Measurements from ENCODE around the gene DCAF5. TPM values are rescaled to one million over a fixed set of nuclear protein-coding genes. Genes with fewer than 3 reads are reported as not detected.

The DCAF5 gene
- total RNA-seq, 3 donors from 2014 or later = 40.4 to 45.0 (median 43.3) TPM

Other genes with a start within 250 kb of the DCAF5 start
- 100 to 1,000 TPM in 2 of 3 donors, 10 to 100 TPM in 1; 75.0 to 295 (median 290) TPM for gene ACTN1, start 173.8 kb downstream of the DCAF5 start, total RNA-seq
- gene EXD2, start 38.4 kb upstream of the DCAF5 start, total RNA-seq = 10 to 100 TPM; 17.1 to 32.5 (median 23.3) TPM
- gene GALNT16, start 107.0 kb upstream of the DCAF5 start, total RNA-seq = 10 to 100 TPM in 1 of 3 donors, 1 to 10 TPM in 2; 6.3 to 20.6 (median 8.8) TPM
- 10 to 100 TPM; 69.0 to 98.0 (median 77.6) TPM for gene ERH, start 245.2 kb upstream of the DCAF5 start, total RNA-seq
- gene SLC39A9, start 245.6 kb upstream of the DCAF5 start, total RNA-seq = 10 to 100 TPM; 71.1 to 92.3 (median 73.8) TPM